HG02884 (cell line): ENCODE results near the gene PDCD1.
"Not testable (repeated sequence)": the region's sequence is repeated elsewhere in the genome, so short reads cannot be mapped to it uniquely, and the experiment has no call there.

Experiments
- ATAC-seq: cut with Tn5 transposase; IDR thresholded peaks from one replicate; pipeline ENCODE4 v1.9.1; 2021; ENCODE audit warnings: mild to moderate bottlenecking, moderate library complexity; ENCODE audit not compliant: unreplicated experiment

PDCD1 gene

DNA sequence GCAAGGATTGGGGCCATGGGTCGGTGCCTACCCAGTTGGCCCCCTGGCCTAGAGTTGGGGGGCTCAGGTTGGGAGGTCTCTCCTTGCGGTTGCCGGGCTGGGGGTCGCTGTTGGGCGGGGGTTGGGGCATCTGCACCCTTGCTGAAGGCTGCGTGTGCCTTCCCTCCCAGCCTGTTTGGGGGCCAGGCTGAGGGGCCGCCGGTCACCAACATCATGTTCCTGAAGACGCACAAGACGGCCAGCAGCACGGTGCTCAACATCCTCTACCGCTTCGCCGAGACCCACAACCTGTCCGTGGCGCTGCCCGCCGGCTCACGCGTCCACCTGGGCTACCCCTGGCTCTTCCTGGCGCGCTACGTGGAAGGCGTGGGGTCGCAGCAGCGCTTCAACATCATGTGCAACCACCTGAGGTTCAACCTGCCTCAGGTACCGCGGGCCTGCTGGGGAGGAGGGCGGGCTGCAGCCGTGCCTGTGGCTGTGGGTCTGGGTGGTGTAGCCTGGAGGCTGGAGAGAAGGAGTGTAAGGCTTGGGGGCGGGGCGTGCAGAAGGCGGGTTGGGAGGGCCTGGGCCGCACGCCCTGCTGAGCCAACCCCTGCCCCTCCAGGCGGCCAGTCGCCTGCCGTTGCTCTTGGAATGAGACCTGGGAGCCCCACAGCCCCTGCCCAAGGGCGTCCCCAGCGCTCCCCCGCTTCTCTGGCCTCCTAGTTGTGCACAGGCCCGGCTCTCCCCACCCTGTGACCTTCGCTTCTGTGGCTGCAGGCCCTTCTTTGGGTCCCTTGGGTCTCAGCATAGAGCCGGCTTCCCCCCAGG is 56.9 kb downstream of the PDCD1 start:
- ATAC-seq: no peak

DNA sequence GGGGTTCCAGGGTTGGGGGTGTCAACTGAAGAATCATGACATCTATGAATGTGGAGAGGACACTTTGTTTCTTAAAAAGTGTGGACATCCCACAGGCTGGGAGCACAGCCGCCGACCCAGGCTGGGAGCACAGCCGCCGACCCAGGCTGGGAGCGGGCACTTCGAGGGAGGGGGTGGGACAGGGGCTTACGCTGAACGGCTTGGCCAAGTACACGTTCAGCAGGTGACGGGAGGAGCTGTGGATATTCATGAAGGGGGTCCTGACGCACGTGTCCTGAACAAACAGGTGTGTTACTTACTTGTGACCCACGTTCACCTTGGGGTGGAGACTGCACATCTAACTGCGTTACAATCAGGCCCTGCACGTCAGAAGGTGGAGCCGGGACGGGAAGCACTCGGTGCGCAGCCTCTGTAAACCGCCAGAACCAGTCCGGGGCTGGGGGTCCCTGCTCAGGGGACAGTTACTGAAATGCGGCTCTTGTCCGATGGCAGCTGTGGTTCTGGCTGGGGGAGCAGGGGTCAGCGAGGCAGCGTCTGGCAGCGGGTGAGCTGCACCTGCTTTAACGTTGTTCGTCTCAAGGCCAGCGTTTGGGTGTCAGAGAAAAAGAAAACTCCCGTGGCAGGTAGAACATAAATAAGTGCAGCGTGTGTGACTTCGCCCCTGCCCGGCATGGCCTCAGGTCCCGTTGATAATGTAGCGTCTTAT is 58.3 kb downstream of the PDCD1 start:
- ATAC-seq: not testable (repeated sequence)
